ENCODE data around the gene FYB1. TPM values are rescaled to one million over a fixed set of nuclear protein-coding genes. Genes with fewer than 3 reads are reported as not detected.
"Not testable (repeated sequence)": the region's sequence is repeated elsewhere in the genome, so short reads cannot be mapped to it uniquely, and the experiment has no call there.

Gene FYB1
- polyA plus RNA-seq, 2 donors, result 0.86 to 1.4 TPM

GRCh38 chr5:39231705-39232525, 12.6 kb upstream of the FYB1 start:
- H3K4me1 ChIP-seq (ENCODE audit: control insufficient read depth in 2 of 2, insufficient read depth in 2 of 2, low read length in 1 of 2), result no peaks in the 10 kb centered on the region
- H3K9me3 ChIP-seq (ENCODE audit: control insufficient read depth in 2 of 2, insufficient read depth in 1 of 2, low read depth in 1 of 2, low read length in 1 of 2), result no peaks in the 10 kb centered on the region
- H3K27me3 ChIP-seq (ENCODE audit: control insufficient read depth in 1 of 2, insufficient read depth in 2 of 2, low read length in 2 of 2), result no peaks in the 10 kb centered on the region
- no peaks in the 10 kb centered on the region for H3K36me3 ChIP-seq (ENCODE audit: control insufficient read depth in 2 of 2, insufficient read depth in 2 of 2, low read length in 1 of 2)
- H3K4me3 ChIP-seq (ENCODE audit: low read depth in 1 of 2, low read length in 2 of 2), result no peak overlapping the region
- 40 to 44% methylated on average over 4 of the region's 4 CpGs for WGBS, 2 donors
- peak overlapping the region; percentile 20 to 74 for H3K27ac ChIP-seq (ENCODE audit: low read depth in 2 of 2, low read length in 1 of 2)

- Histone ChIP-seq H3K27ac (ENCODE audit: low read depth in 2 of 2, low read length in 1 of 2) (no peak overlapping the region), H3K4me1 (ENCODE audit: control insufficient read depth in 2 of 2, insufficient read depth in 2 of 2, low read length in 1 of 2) (no peaks in the 10 kb centered on the region), H3K27me3 (ENCODE audit: control insufficient read depth in 1 of 2, insufficient read depth in 2 of 2, low read length in 2 of 2) (no peaks in the 10 kb centered on the region), H3K36me3 (ENCODE audit: control insufficient read depth in 2 of 2, insufficient read depth in 2 of 2, low read length in 1 of 2) (no peaks in the 10 kb centered on the region), H3K4me3 (ENCODE audit: low read depth in 1 of 2, low read length in 2 of 2) (no peak overlapping the region), H3K9me3 (ENCODE audit: control insufficient read depth in 2 of 2, insufficient read depth in 1 of 2, low read depth in 1 of 2, low read length in 1 of 2) (no peaks in the 10 kb centered on the region)
- WGBS, 2 donors, result 88% methylated on average over 3 of the region's 3 CpGs
Measured at GRCh38 chr5:39228596-39228995, 9.2 kb upstream of the FYB1 start.

GRCh38 chr5:39226558-39226957, 7.2 kb upstream of the FYB1 start:
- Histone ChIP-seq H3K9me3 (ENCODE audit: control insufficient read depth in 2 of 2, insufficient read depth in 1 of 2, low read depth in 1 of 2, low read length in 1 of 2) (no peaks in the 10 kb centered on the region), H3K4me1 (ENCODE audit: control insufficient read depth in 2 of 2, insufficient read depth in 2 of 2, low read length in 1 of 2) (peaks cover 0 to under 1% of the 10 kb centered on the region in 2 donors), H3K36me3 (ENCODE audit: control insufficient read depth in 2 of 2, insufficient read depth in 2 of 2, low read length in 1 of 2) (no peaks in the 10 kb centered on the region), H3K4me3 (ENCODE audit: low read depth in 1 of 2, low read length in 2 of 2) (no peak overlapping the region), H3K27ac (ENCODE audit: low read depth in 2 of 2, low read length in 1 of 2) (no peak overlapping the region), H3K27me3 (ENCODE audit: control insufficient read depth in 1 of 2, insufficient read depth in 2 of 2, low read length in 2 of 2) (no peaks in the 10 kb centered on the region)
- 91 to 93% methylated on average over 1 of the region's 1 CpG for WGBS, 2 donors

- peaks cover 0 to 2% of the 10 kb centered on the region in 2 donors for H3K4me1 ChIP-seq (ENCODE audit: control insufficient read depth in 2 of 2, insufficient read depth in 2 of 2, low read length in 1 of 2)
- H3K36me3 ChIP-seq (ENCODE audit: control insufficient read depth in 2 of 2, insufficient read depth in 2 of 2, low read length in 1 of 2), result no peaks in the 10 kb centered on the region
- H3K27me3 ChIP-seq (ENCODE audit: control insufficient read depth in 1 of 2, insufficient read depth in 2 of 2, low read length in 2 of 2), result no peaks in the 10 kb centered on the region
- 54 to 65% methylated on average over 3 of the region's 3 CpGs for WGBS, 2 donors
- no peak overlapping the region for H3K4me3 ChIP-seq (ENCODE audit: low read depth in 1 of 2, low read length in 2 of 2)
- H3K27ac ChIP-seq (ENCODE audit: low read depth in 2 of 2, low read length in 1 of 2), result peak overlapping the region in 1 of 2 donors; percentile 21
- no peaks in the 10 kb centered on the region for H3K9me3 ChIP-seq (ENCODE audit: control insufficient read depth in 2 of 2, insufficient read depth in 1 of 2, low read depth in 1 of 2, low read length in 1 of 2)
Measured at GRCh38 chr5:39226100-39226451, 6.7 kb upstream of the FYB1 start.

GRCh38 chr5:39225405-39226099, 6.2 kb upstream of the FYB1 start:
- H3K27me3 ChIP-seq (ENCODE audit: control insufficient read depth in 1 of 2, insufficient read depth in 2 of 2, low read length in 2 of 2), result no peaks in the 10 kb centered on the region
- 78 to 84% methylated on average over 2 of the region's 2 CpGs for WGBS, 2 donors
- H3K27ac ChIP-seq (ENCODE audit: low read depth in 2 of 2, low read length in 1 of 2), result peak overlapping the region in 1 of 2 donors; percentile 21
- no peaks in the 10 kb centered on the region for H3K36me3 ChIP-seq (ENCODE audit: control insufficient read depth in 2 of 2, insufficient read depth in 2 of 2, low read length in 1 of 2)
- peaks cover 0 to 2% of the 10 kb centered on the region in 2 donors for H3K4me1 ChIP-seq (ENCODE audit: control insufficient read depth in 2 of 2, insufficient read depth in 2 of 2, low read length in 1 of 2)
- H3K9me3 ChIP-seq (ENCODE audit: control insufficient read depth in 2 of 2, insufficient read depth in 1 of 2, low read depth in 1 of 2, low read length in 1 of 2), result no peaks in the 10 kb centered on the region
- no peak overlapping the region for H3K4me3 ChIP-seq (ENCODE audit: low read depth in 1 of 2, low read length in 2 of 2)

- no peaks in the 10 kb centered on the region for H3K27me3 ChIP-seq (ENCODE audit: control insufficient read depth in 1 of 2, insufficient read depth in 2 of 2, low read length in 2 of 2)
- H3K4me1 ChIP-seq (ENCODE audit: control insufficient read depth in 2 of 2, insufficient read depth in 2 of 2, low read length in 1 of 2), result peaks cover 0 to 2% of the 10 kb centered on the region in 2 donors
- no peak overlapping the region for H3K4me3 ChIP-seq (ENCODE audit: low read depth in 1 of 2, low read length in 2 of 2)
- no peaks in the 10 kb centered on the region for H3K36me3 ChIP-seq (ENCODE audit: control insufficient read depth in 2 of 2, insufficient read depth in 2 of 2, low read length in 1 of 2)
- 29 to 32% methylated on average over 5 of the region's 5 CpGs for WGBS, 2 donors
- H3K9me3 ChIP-seq (ENCODE audit: control insufficient read depth in 2 of 2, insufficient read depth in 1 of 2, low read depth in 1 of 2, low read length in 1 of 2), result no peaks in the 10 kb centered on the region
- peak overlapping the region; percentile 48 to 67 for H3K27ac ChIP-seq (ENCODE audit: low read depth in 2 of 2, low read length in 1 of 2)
Measured at GRCh38 chr5:39224196-39224761, 4.9 kb upstream of the FYB1 start.

- Histone ChIP-seq H3K9me3 (ENCODE audit: control insufficient read depth in 2 of 2, insufficient read depth in 1 of 2, low read depth in 1 of 2, low read length in 1 of 2) (no peaks in the 10 kb centered on the region), H3K27me3 (ENCODE audit: control insufficient read depth in 1 of 2, insufficient read depth in 2 of 2, low read length in 2 of 2) (no peaks in the 10 kb centered on the region), H3K4me3 (ENCODE audit: low read depth in 1 of 2, low read length in 2 of 2) (no peak overlapping the region), H3K4me1 (ENCODE audit: control insufficient read depth in 2 of 2, insufficient read depth in 2 of 2, low read length in 1 of 2) (peaks cover 0 to 2% of the 10 kb centered on the region in 2 donors), H3K27ac (ENCODE audit: low read depth in 2 of 2, low read length in 1 of 2) (peak overlapping the region; percentile 29 to 67), H3K36me3 (ENCODE audit: control insufficient read depth in 2 of 2, insufficient read depth in 2 of 2, low read length in 1 of 2) (no peaks in the 10 kb centered on the region)
- 56 to 68% methylated on average over 3 of the region's 3 CpGs for WGBS, 2 donors
Measured at GRCh38 chr5:39223565-39224156, 4.3 kb upstream of the FYB1 start.

GRCh38 chr5:39221671-39222070, 2.3 kb upstream of the FYB1 start:
- not testable (repeated sequence) for H3K4me3 ChIP-seq (ENCODE audit: low read depth in 1 of 2, low read length in 2 of 2); H3K9me3 ChIP-seq (ENCODE audit: control insufficient read depth in 2 of 2, insufficient read depth in 1 of 2, low read depth in 1 of 2, low read length in 1 of 2); H3K4me1 ChIP-seq (ENCODE audit: control insufficient read depth in 2 of 2, insufficient read depth in 2 of 2, low read length in 1 of 2); H3K36me3 ChIP-seq (ENCODE audit: control insufficient read depth in 2 of 2, insufficient read depth in 2 of 2, low read length in 1 of 2); H3K27me3 ChIP-seq (ENCODE audit: control insufficient read depth in 1 of 2, insufficient read depth in 2 of 2, low read length in 2 of 2); H3K27ac ChIP-seq (ENCODE audit: low read depth in 2 of 2, low read length in 1 of 2)
- 86 to 88% methylated on average over 5 of the region's 5 CpGs for WGBS, 2 donors

- Histone ChIP-seq H3K27ac (ENCODE audit: low read depth in 2 of 2, low read length in 1 of 2) (no peak overlapping the region), H3K9me3 (ENCODE audit: control insufficient read depth in 2 of 2, insufficient read depth in 1 of 2, low read depth in 1 of 2, low read length in 1 of 2) (no peaks in the 10 kb centered on the region), H3K27me3 (ENCODE audit: control insufficient read depth in 1 of 2, insufficient read depth in 2 of 2, low read length in 2 of 2) (no peaks in the 10 kb centered on the region), H3K4me1 (ENCODE audit: control insufficient read depth in 2 of 2, insufficient read depth in 2 of 2, low read length in 1 of 2) (peaks cover 0 to 2% of the 10 kb centered on the region in 2 donors), H3K36me3 (ENCODE audit: control insufficient read depth in 2 of 2, insufficient read depth in 2 of 2, low read length in 1 of 2) (no peaks in the 10 kb centered on the region), H3K4me3 (ENCODE audit: low read depth in 1 of 2, low read length in 2 of 2) (no peak overlapping the region)
- 93 to 98% methylated on average over 4 of the region's 4 CpGs for WGBS, 2 donors
Measured at GRCh38 chr5:39220280-39221030, 1.1 kb upstream of the FYB1 start.

All from esophagus (tissue), 2 donors.